Stimulated activated CD4-positive, alpha-beta T cell treated with anti-CD3 and anti-CD28 coated beads, TNF-alpha, amount 100 ng/mL, for 24 hours (primary cell): ENCODE data around the gene CD69.
"Not testable (repeated sequence)": the region's sequence is repeated elsewhere in the genome, so short reads cannot be mapped to it uniquely, and the experiment has no call there.

Experiments used
- DNase-seq, 3 experiments: peaks; one replicate each; pipeline ENCODE4 v3.0.0-alpha.2; 2020; ENCODE audit warnings: low read depth in 3 of 3

The CD69 gene

GRCh38 chr12:9719790-9720189 is 40.9 kb downstream of the CD69 start:
- no peak for DNase-seq

GRCh38 chr12:9718968-9719367 is 41.7 kb downstream of the CD69 start:
- no peak for DNase-seq

- DNase-seq = no peak
Measured at GRCh38 chr12:9717070-9717925, 43.4 kb downstream of the CD69 start.

- not testable (repeated sequence) for DNase-seq
Measured at GRCh38 chr12:9713032-9713558, 47.6 kb downstream of the CD69 start.

GRCh38 chr12:9711664-9712063 is 49.0 kb downstream of the CD69 start:
- DNase-seq = no peak

- no peak for DNase-seq
Measured at GRCh38 chr12:9710584-9711375, 49.9 kb downstream of the CD69 start.

GRCh38 chr12:9708853-9709252 is 51.8 kb downstream of the CD69 start:
- no peak for DNase-seq

GRCh38 chr12:9707864-9708808 is 52.6 kb downstream of the CD69 start:
- peak; percentile 36 to 68 (median 57) for DNase-seq

GRCh38 chr12:9707356-9707755 is 53.3 kb downstream of the CD69 start:
- DNase-seq = no peak

GRCh38 chr12:9706086-9706685 is 54.5 kb downstream of the CD69 start:
- no peak for DNase-seq

GRCh38 chr12:9704561-9704960 is 56.1 kb downstream of the CD69 start:
- not testable (repeated sequence) for DNase-seq
